NCI-H2196 (cell line): ENCODE measurements around the gene CREB3L1.

Source experiments
- DNase-seq: peaks from one replicate; lab custom pipeline; 2025; ENCODE audit not compliant: unreplicated experiment; lab: John Stamatoyannopoulos, UW

CREB3L1 gene

DNA sequence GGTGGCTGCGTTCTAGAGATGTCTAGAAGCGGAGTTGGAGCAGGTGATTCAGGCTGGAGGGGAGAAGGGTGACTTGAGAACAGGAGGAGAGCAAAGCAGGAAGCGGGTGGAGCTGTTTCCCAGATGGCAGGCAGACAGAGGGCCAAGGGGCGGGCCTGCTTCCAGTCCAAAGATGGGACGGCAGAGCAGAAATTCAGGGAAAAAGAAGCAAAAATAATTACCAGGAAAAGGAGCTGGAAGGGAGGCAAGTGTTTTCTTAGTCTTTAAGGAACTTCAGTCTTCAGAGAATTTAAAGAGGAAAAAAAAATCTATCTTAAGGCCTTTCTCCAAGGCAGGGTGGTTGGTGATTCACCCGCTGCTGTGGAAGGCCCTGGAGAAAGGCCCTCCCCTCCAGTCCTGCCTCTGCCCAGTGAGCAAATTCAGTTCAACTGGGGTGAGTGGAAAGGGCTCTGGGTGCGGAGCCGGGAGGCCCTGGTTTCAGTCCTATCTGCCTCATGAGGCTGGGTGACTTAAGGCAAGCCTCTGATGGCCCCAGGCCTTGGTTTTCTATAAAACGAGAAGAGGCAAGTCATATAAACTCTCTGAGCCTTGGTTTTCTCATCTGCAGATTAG lies 4.5 kb upstream of the CREB3L1 start:
- no peak for DNase-seq

DNA sequence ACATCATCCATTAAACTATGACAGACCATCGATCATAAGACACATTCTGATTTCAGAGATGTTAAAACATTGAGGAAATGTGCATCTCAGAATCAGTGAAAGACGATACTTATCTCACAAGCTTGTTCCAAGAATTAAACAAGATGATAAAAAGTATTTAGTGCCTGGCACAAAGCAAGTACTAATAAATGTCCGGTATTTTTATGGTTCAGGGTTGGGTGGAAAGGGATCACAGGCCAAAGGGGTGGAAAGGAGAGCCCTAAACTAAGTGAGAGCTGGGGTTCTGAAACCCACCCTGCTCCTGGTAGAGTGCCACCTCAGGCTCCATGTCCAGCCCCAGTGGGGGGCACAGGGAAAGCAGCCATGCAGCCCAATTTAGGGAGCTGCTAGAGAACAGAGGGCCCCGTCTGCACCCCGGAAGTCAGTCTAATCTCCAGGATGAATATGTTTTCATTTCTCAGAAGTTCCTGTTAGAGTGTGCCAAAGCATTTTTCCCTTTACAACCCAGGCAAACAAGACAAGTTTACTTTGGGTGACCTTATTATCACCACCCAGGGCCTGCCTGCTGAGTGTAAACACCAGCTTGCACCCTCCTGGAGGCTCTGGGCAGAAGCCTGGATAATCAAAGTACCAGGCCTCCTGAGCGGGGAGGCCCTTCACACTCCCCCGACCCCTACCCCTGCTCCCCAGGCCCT lies 3.8 kb upstream of the CREB3L1 start:
- peak; percentile 75 for DNase-seq

DNA sequence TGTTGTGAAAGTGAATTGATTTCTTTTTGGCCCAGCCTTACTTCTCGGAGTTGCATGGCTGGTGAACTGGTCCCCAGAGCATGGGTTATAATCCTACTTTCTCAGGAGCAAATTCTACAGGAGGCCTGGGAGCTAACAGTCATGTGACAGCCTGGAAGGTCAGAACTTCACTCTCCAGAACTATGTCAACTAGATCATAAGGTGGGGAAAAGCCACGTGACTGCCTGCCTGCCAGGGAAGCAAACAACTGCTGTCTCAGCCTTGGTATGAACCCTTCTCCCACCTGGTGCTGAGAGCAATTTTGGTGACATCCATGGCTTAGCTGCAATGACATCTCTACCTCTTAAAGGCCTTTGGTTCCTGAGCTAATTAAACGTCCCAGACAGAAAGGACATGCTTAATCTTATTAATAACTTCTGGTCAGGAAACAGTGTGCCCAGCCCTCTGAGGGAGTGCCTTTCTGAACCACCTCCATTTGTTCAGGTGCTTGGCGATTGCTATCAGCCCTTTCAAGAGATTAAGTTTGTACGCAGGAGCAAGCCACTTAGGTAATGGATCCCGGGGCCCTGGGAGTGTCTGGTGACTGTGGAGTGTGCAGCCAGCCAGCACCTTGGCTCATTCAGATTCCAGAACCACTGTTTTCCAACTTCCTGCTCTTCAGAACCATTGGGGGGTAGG lies 1.4 kb upstream of the CREB3L1 start:
- peak; percentile 41 for DNase-seq

DNA sequence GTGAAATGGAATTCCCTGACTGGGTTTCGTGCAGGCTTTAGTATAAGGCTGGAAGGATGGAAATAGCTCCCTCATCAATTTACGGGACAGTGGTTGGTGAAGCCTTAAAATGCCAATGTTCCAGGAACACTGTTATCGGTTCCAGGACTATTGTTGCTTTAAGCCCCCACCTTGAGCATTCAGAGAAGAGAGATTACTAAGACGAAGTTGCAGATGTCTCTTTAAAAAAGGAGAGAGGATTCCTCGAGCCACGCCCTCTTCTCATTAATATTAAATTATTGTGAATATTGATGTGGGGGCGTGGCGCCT lies 195 bp upstream of the CREB3L1 start:
- no peak for DNase-seq

DNA sequence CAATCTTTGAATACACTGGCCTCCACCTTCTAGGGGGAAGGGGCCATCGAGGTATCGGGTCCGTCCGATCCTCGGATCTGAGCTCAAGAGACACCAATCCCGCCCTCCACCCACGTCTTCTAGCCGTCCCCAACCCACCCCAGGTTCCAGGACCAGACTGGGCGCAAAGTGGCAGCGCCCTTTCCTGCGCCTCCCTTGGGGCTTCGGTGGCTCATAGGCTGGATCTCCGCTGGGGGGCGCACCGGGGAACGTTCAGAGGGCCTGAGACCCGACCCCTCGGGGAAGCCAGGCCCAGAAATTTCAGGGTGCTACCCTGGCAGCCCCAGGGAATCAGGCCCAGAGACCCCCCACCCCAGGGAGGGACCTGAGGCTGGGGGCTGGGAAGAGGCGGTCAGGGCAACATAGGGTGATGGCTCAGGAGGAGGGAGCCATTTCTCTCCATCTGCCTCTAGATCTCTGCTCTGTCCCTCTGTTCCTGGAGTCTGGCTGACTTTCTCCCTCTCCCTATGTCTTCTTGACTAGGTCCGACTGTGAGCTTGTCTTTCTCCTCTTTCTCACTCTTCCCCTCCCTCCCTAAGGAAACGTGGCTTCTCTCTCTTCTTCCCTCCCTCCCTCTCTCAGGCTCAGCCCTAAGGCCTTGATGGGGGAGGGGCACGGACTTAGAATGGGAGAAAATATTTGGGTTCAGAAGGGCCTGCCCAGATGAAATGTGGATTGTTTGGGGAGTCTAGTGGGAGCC lies 1.1 kb downstream of the CREB3L1 start:
- no peak for DNase-seq

DNA sequence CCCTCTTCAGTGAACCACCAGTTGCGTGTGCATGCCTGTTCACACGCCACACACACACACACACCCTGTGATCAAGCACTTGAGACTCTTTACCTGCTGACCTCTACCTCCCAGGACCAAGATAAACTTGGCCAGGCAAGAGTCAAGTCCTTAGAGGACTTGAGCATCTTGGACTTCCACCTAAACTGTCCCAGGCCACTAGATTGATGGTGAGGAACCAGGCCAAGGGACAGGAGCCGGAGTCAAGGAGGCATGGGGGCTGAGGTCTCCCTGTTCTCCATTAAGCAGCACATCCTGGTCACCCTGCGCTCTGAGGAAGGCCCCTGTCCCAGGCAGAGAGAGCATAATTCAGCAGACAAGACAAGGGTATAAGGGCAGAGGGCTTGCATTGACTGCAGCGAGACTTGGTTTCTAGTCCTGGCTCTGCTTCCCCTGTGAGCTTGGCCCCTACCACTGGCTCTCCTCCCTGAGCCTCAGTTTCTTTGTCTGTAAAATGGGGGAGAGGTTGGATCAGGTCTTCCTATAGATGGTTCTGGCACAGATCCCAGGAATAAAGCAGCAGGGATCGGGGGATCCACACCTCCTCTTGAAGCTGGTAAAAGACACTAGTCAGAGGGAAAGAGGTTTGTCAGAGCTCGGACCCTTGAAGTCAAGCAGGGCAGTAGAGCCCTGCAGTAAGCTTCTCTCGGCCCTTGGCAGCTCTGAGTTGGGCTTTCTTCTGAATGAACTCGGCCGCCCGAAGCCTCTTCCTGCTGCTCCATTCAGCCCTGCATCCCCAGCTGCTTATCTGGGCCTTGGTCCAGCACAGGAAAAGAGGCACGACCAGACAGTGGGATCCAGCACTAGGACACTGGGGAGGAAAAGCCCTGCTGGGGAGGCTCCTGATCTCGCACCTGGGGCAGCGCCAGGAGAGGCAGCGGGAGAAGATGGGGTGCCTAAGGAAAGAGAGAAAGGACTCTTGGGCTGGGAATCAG lies 2.0 kb downstream of the CREB3L1 start:
- peak; percentile 67 for DNase-seq

DNA sequence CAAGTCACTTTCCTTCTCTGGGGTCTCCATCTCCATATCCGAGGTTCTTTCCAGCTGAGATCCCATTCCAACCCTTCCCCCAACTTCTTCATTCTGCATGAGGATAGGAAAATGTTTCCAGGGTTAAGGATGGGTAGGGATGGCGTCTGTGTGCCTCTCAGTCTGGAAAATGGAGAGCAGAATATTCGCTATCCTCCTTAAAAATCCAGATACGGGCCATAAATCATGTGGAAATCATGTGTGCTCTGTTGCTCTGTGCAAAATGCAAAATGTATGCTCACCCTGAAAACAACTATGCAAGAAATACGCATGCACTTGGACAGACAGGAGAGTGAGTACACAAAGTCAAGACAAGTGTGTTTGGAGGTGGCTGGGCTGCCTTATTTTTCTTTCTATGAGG lies 3.2 kb downstream of the CREB3L1 start:
- DNase-seq = no peak

DNA sequence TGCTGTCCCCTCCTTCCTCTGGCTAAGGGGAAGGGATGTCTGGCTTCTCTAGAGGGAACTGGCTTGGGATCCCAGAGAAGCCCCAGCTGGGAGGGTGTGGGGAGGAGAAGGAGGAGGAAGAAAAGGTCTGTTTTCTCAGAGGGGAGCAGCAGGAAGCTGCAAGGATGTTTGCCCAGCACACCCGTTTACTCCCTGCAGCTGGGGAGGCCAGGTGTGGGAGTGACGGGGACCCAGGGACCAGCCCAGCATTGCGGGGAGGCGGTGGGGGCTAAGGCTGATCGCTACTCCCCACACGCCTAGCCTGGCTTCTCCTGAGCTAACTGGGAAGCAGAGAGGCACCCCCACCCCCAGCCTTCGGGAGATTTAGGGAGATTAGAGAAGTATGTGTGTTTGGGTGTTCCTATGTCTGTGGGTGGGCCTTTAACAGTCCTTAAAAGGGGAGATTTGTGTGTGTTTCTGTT lies 3.9 kb downstream of the CREB3L1 start:
- DNase-seq = no peak

DNA sequence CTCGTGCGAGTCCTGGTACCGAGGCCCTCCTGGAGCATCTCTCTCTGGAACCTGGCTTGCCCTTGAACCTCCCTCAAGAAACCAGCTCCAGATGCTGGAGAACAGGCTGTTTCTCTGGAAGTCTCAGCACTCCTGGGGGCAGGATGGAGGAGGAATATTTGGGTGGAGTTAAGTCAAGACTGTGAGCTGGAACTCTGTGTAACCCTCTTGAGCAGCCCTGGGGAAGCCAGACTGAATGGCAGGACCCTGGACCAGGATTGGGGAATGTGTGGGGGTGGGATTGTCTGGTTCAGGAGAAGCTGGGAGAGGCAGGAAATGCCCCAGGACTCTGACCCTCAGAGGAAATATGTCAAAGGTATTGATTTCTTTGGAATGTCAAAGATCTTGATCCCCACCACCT lies 7.7 kb downstream of the CREB3L1 start:
- DNase-seq = no peak

DNA sequence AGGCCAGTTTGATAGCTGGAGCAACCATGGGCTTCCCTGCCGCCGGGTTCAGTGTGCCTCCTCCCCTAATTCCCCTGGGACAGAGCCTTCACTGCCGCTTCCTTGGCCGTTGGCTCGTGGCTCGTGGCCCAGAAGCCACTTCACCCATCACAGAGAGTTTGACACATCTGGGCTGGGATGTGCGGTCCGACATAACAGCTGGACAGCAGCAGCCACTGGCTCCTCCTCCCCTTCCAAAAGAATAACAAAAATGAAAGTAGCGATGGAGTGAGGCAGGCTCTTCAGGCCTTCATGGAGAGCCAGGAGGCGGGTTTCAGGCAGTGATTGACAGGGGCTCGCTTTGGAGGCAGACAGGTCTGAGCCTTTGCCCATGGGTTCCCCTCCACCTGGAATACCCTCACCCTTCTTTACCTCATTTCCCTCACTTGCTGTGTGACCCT lies 8.2 kb downstream of the CREB3L1 start:
- no peak for DNase-seq

DNA sequence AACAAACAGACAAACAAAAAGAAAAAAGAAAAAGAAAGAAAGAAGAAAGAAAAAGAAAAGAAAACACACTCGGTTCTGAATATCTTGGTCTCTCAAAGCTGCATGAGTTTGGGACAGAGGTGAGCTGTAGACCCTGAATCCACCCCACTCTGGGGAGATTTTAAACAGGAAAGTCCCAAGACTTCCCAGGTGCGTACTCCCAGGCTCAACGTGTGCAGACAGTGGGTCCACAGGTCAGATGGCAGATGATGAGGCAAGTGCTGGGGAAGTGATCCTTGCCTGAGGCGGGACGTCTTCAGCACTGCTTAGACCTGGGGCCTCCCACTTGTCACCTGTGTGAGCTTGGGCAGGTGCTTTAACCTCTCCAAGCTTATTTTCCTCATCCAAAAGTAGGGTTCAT lies 9.3 kb downstream of the CREB3L1 start:
- DNase-seq = no peak

DNA sequence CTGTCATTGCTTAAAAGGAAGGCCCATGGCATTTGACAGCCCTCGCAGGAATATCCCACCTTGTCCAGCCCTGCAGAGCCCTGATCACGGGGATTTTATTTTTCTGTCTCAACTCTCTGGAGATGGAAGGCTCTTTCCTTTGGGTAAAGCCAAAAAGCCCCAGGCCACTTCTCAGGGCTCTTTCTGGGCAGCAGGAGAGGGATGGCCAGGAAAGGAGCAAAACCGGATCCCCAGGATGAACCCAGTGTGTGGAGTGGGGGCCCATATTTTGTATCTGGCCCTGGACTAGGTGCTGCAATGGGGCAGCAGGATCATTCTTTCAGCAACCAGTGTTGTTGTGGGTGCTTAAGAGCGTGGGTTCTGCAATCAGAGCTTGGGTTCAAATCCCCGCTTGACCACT lies 11.0 kb downstream of the CREB3L1 start:
- no peak for DNase-seq

DNA sequence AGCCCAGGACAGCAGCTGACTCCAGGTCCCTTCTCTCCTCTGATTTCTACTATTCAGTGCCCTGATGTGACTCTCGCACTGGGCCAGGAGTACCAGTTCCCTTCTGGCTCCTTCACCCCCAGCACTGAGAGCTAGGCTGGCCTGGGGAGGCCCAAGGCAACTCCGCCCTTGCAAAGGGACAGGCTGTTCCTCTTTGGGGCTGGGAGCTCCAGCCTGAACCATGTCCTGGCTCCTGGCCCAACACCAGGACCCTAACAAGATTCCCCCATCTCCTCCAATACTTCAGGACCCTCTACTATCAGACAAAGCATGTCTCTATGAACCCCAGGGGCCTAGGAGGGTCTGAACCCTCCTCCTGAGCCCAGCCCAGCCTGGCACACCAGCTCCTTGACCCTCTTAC lies 12.5 kb downstream of the CREB3L1 start:
- DNase-seq = no peak

DNA sequence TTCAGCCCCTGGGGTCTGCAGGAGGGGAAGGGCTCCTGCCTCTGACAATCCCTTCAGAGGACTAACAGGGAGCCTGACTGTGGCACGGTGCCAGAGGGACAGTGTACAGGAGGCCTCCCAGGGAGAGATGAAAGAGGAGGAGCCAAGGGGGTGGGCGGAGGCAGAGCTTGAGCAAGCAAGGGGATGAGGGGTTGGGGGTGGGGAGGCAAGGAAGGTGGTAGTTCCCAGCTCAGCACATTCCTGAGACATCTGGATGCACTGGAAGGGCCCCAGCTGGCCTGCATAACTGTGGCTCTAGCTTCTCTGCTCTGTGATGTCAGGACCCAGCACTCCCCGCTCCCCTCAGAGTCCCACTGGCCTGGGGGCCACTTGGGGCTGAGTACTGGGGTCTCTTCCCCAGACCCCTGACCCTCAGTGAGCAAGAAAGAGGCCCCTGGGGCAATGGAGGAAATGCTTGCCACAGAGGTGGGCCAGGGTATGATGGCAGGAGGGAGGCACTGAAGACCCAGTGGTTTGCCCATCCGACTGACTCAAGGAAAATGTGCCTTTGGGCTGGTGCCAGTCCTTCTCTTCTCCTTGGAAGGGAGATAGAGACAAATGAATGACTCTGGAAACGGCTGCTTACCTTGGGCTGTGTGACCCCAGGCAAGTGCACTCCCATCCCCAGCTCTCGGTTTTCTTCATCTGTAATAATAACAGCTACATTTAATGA lies 13.3 kb downstream of the CREB3L1 start:
- DNase-seq = peak; percentile 49

DNA sequence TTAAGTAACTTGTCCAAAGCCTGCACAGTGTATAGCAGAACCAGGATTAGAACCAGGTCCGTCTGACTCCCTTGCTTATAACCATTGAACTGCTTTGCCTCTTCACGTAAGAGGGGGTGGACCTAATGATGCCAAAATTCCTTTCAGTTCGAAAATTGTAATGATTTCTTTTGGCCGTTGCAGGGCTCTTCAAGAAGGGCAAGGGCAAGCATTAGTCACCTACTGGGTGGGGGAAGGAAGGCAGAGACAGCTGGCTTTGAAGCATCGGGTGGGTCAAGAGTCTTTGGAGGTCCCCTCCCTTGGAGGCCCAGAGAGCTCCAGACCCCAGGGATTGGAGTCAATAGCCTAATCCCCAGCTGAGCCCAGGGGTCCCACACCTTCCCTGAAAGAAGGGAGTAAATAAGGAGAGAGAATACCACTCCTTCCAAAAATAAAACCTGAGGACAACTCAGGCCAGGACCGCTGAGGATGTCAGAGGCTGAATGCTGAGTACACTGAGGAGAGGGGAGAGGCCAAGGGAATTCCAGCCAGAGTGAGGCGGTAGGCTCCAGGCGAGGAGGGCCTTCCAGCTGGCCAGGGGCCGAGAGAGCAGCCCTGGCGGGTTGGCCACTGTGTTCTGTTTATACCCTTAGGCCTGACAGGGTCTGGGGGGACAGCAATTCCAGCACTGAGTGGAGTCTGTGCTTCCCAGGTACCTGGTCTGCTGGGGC lies 14.1 kb downstream of the CREB3L1 start:
- no peak for DNase-seq

DNA sequence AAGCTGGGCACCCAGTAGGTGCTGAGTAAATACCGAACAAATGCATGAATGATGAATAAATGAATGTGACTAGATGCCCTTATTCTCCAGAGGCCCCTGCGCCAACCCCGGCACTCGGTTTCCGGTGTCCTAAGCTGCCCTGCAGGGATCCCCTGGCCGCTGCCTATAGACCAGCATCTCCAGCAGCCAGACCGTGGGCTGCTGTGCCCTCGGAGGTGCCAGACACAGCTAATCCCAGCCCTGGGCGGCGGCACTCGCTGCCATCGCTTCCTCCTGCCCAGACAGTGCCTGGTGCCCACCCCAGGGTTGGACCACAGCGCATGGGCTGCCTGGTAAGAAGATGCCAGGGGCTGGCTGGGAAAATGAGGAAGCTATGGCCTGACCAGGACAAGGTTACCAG lies 15.6 kb downstream of the CREB3L1 start:
- no peak for DNase-seq

DNA sequence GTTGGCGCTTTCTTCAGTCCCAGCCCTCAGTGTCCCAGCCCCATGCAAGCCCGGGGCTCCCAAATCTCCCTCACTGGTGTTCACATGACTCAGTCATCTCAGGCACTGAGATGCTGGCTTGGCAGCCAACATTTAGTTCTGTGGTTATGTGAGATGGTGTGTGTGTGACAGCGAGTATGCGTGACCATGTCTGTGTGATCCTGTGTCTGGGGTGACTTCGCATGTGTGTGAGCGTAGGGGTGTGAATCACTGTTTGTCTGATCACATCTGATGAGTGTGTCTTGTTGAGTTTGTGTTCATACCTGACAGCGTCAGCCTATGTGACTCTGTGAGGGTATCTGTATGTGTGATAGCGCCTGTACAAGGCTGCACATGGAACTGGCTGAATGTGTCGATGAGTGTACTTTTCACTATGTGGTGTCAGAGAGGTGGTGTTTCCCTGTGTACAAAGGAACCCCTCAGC lies 16.2 kb downstream of the CREB3L1 start:
- no peak for DNase-seq

DNA sequence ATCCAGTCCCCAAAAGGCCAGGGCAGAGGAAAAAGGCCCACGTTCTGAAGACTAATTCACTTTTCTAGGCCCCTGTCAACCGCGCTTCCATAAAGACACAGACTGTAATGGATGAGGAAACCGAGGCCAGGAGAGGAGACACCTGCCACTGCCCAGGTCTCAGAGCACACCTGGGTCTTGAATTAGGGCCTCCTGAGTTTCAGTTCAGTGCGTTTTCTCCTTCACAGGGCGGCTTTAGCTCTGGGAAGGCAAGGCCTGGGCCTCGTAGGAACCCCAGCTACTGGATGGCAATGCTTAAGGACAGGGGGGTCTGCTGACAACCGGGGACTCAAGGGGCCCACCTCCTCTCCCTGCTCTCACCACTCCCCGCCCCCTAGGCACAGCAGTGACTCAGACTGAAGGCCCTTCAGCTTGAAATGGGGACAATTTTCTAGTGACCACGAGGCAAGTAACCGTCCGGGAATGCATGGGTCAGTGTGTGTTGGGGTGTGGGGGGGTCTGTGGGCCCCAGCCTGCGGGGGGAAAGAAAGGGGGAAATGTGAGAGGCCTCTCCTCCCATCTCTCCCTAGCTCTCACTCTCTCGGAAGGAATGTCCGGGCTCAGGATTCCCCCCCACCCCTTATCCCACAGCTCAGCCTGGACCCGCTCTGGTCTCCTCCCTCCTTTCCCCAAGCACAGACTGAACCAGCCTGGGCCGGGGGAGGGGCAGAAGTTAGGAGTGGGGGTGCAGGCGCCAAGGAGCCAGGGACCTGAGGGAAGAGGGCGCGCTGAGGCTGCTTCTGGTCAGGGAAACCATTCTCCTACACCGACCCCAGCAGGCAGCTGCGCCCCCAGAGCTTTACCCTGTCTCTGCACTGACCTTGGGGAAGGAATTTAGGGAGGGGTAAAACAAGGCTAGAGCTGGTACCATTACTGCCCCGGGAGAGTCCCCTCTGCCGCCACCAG lies 17.2 kb downstream of the CREB3L1 start:
- no peak for DNase-seq
